Measurements from ENCODE around the gene SORCS2.

Gene SORCS2

GRCh38 chr4:7157666-7158065 is 34.7 kb upstream of the SORCS2 start:
- TF ChIP-seq CTCF (IDR thresholded peaks at IDR 0.05; ENCODE audit: low read depth, low read length): no peak
- TF ChIP-seq EZH2phosphoT487 (IDR thresholded peaks at IDR 0.05; ENCODE audit: low read depth): no peak

GRCh38 chr4:7158081-7158750 is 34.1 kb upstream of the SORCS2 start:
- Histone ChIP-seq H3K9ac (ENCODE audit: low read length) (no peak overlapping the region), H3K9me3 (ENCODE audit: insufficient read depth, low read length) (no peaks in the 10 kb centered on the region), H4K20me1 (ENCODE audit: insufficient read depth, low read length) (no peaks in the 10 kb centered on the region), H3K4me2 (ENCODE audit: low read length) (no peak overlapping the region), H3K79me2 (ENCODE audit: low read length) (no peaks in the 10 kb centered on the region), H3K27ac (ENCODE audit: low read length) (no peak overlapping the region), H3K27me3 (ENCODE audit: low read depth, low read length) (peaks cover 13% of the 10 kb centered on the region), H3K36me3 (replicated peaks; ENCODE audit: low read depth, low read length) (no peaks in the 10 kb centered on the region), H3K4me3 (ENCODE audit: low read length) (no peak overlapping the region), H3K4me1 (ENCODE audit: low read length) (no peaks in the 10 kb centered on the region), H2AFZ (ENCODE audit: low read depth, low read length) (no peak overlapping the region)
- TF ChIP-seq CTCF (IDR thresholded peaks at IDR 0.05; ENCODE audit: low read depth, low read length): no peak
- no peak for TF ChIP-seq EZH2phosphoT487 (IDR thresholded peaks at IDR 0.05; ENCODE audit: low read depth)

More at GRCh38 chr4:7157666-7158065, 34.7 kb upstream of the SORCS2 start:
- no peak overlapping the region for H3K4me3 ChIP-seq (ENCODE audit: low read length)
- H3K27me3 ChIP-seq (ENCODE audit: low read depth, low read length): peaks cover 8% of the 10 kb centered on the region
- no peak overlapping the region for H3K9ac ChIP-seq (ENCODE audit: low read length)
- H3K4me1 ChIP-seq (ENCODE audit: low read length): no peaks in the 10 kb centered on the region
- H2AFZ ChIP-seq (ENCODE audit: low read depth, low read length): no peak overlapping the region
- H3K9me3 ChIP-seq (ENCODE audit: insufficient read depth, low read length): no peaks in the 10 kb centered on the region
- no peak overlapping the region for H3K27ac ChIP-seq (ENCODE audit: low read length)
- H3K4me2 ChIP-seq (ENCODE audit: low read length): no peak overlapping the region
- H3K36me3 ChIP-seq (replicated peaks; ENCODE audit: low read depth, low read length): no peaks in the 10 kb centered on the region
- no peaks in the 10 kb centered on the region for H4K20me1 ChIP-seq (ENCODE audit: insufficient read depth, low read length)
- no peaks in the 10 kb centered on the region for H3K79me2 ChIP-seq (ENCODE audit: low read length)

GRCh38 chr4:7158991-7159390 is 33.3 kb upstream of the SORCS2 start:
- no peaks in the 10 kb centered on the region for H3K9me3 ChIP-seq (ENCODE audit: insufficient read depth, low read length)
- peaks cover 11% of the 10 kb centered on the region for H3K27me3 ChIP-seq (ENCODE audit: low read depth, low read length)
- no peaks in the 10 kb centered on the region for H3K36me3 ChIP-seq (replicated peaks; ENCODE audit: low read depth, low read length)

DNA sequence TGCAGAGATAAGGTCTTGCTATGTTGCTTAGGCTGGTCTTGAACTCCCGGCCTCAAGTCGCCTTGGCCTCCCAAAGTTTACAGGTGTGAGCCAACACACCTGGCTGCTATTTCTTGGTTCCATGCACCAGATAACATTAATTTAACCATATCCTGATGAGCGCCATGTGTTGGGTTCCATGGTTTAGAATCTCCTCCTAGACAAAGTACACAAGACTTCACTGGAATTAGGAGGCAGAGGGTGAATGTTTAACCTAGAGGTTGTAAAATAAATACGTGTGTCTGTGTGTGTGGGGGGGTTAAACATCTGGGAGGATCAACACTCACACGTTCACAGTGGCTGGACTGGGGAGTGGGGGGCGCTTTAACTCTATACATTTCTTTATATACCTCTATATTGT is 32.4 kb upstream of the SORCS2 start:
- no peaks in the 10 kb centered on the region for H3K79me2 ChIP-seq (ENCODE audit: low read length)
- no peaks in the 10 kb centered on the region for H3K4me1 ChIP-seq (ENCODE audit: low read length)
- no peak overlapping the region for H2AFZ ChIP-seq (ENCODE audit: low read depth, low read length)
- no peak for TF ChIP-seq EZH2phosphoT487 (IDR thresholded peaks at IDR 0.05; ENCODE audit: low read depth)
- no peak for TF ChIP-seq CTCF (IDR thresholded peaks at IDR 0.05; ENCODE audit: low read depth, low read length)
- H3K4me3 ChIP-seq (ENCODE audit: low read length): no peak overlapping the region
- H3K27me3 ChIP-seq (ENCODE audit: low read depth, low read length): peaks cover 8% of the 10 kb centered on the region
- no peak overlapping the region for H3K9ac ChIP-seq (ENCODE audit: low read length)
- H3K9me3 ChIP-seq (ENCODE audit: insufficient read depth, low read length): no peaks in the 10 kb centered on the region
- H4K20me1 ChIP-seq (ENCODE audit: insufficient read depth, low read length): no peaks in the 10 kb centered on the region
- no peak overlapping the region for H3K27ac ChIP-seq (ENCODE audit: low read length)
- no peak overlapping the region for H3K4me2 ChIP-seq (ENCODE audit: low read length)
- no peaks in the 10 kb centered on the region for H3K36me3 ChIP-seq (replicated peaks; ENCODE audit: low read depth, low read length)

More at GRCh38 chr4:7158991-7159390, 33.3 kb upstream of the SORCS2 start:
- no peak for TF ChIP-seq CTCF (IDR thresholded peaks at IDR 0.05; ENCODE audit: low read depth, low read length)
- no peak for TF ChIP-seq EZH2phosphoT487 (IDR thresholded peaks at IDR 0.05; ENCODE audit: low read depth)
- Histone ChIP-seq H3K4me1 (ENCODE audit: low read length) (no peaks in the 10 kb centered on the region), H3K9ac (ENCODE audit: low read length) (no peak overlapping the region), H3K4me3 (ENCODE audit: low read length) (no peak overlapping the region), H3K79me2 (ENCODE audit: low read length) (no peaks in the 10 kb centered on the region), H2AFZ (ENCODE audit: low read depth, low read length) (no peak overlapping the region), H4K20me1 (ENCODE audit: insufficient read depth, low read length) (no peaks in the 10 kb centered on the region), H3K27ac (ENCODE audit: low read length) (no peak overlapping the region), H3K4me2 (ENCODE audit: low read length) (no peak overlapping the region)
